Loucy (cell line): ENCODE results near the gene LRCH1.

Experiments used
- H2AFZ ChIP-seq: fragments of 200-600 bp; sonication (generic); 2 replicates; pipeline ENCODE4 v1.6.0; 2016; ENCODE audit warnings: antibody characterized with exemption, mild to moderate bottlenecking, low read length, moderate library complexity
- H3F3A ChIP-seq: fragments of 200-600 bp; 2 replicates; pipeline ENCODE4 v1.6.0; 2016; ENCODE audit warnings: antibody characterized with exemption, low read depth, mild to moderate bottlenecking
- H3K27me3 ChIP-seq: fragments of 200-600 bp; sonication (generic); 2 replicates; pipeline ENCODE4 v1.6.1; 2014; ENCODE audit warnings: low read length, mild to moderate bottlenecking; ENCODE audit not compliant: insufficient read depth, poor library complexity, severe bottlenecking
- H3K36me3 ChIP-seq: fragments of 200-600 bp; sonication (generic); 2 replicates; pipeline ENCODE4 v1.6.1; 2016; ENCODE audit warnings: low read length; ENCODE audit not compliant: insufficient read depth
- H3K4me1 ChIP-seq: fragments of 200-600 bp; sonication (generic); 2 replicates; pipeline ENCODE4 v1.5.1; 2014; ENCODE audit warnings: low read length, mild to moderate bottlenecking; ENCODE audit not compliant: insufficient read depth, poor library complexity, severe bottlenecking
- H3K4me2 ChIP-seq: fragments of 200-600 bp; sonication (generic); 2 replicates; pipeline ENCODE4 v1.6.0; 2014; ENCODE audit warnings: antibody characterized with exemption, low read length, low read depth, mild to moderate bottlenecking; ENCODE audit not compliant: poor library complexity, severe bottlenecking
- H3K4me3 ChIP-seq: fragments of 200-600 bp; sonication (generic); 2 replicates; pipeline ENCODE4 v1.5.1; 2014; ENCODE audit warnings: low read length, mild to moderate bottlenecking, mixed read lengths; ENCODE audit not compliant: poor library complexity, severe bottlenecking
- H3K79me2 ChIP-seq: fragments of 200-600 bp; sonication (generic); 2 replicates; pipeline ENCODE4 v1.6.1; 2014; ENCODE audit warnings: low read length; ENCODE audit not compliant: insufficient read depth
- H3K9ac ChIP-seq: fragments of 200-600 bp; sonication (generic); 2 replicates; pipeline ENCODE4 v1.6.0; 2014; ENCODE audit warnings: mild to moderate bottlenecking, low read depth, low read length, moderate library complexity; ENCODE audit not compliant: poor library complexity, severe bottlenecking
- H3K9me2 ChIP-seq: fragments of 200-600 bp; sonication (generic); replicated peaks from 2 replicates; pipeline ENCODE4 v1.6.1; 2016; ENCODE audit warnings: low read depth, low read length, mixed read lengths
- H3K9me3 ChIP-seq: fragments of 200-600 bp; sonication (generic); 2 replicates; pipeline ENCODE4 v1.6.1; 2014; ENCODE audit warnings: mild to moderate bottlenecking, antibody characterized with exemption, low read length, low read depth; ENCODE audit not compliant: insufficient read depth
- H4K20me1 ChIP-seq: fragments of 200-600 bp; sonication (generic); 2 replicates; pipeline ENCODE4 v1.6.0; 2014; ENCODE audit warnings: antibody characterized with exemption, low read length, mild to moderate bottlenecking; ENCODE audit not compliant: insufficient read depth, poor library complexity, severe bottlenecking
- EZH2phosphoT487 ChIP-seq: fragments of 200-600 bp; IDR thresholded peaks from 2 replicates; pipeline ENCODE4 v1.6.1; 2018; ENCODE audit warnings: antibody characterized with exemption, mild to moderate bottlenecking, moderate library complexity, borderline replicate concordance
- TF ChIP-seq, protein P1 (sequence below): fragments of 200-600 bp; sonication (generic); conservative IDR thresholded peaks from 2 replicates; pipeline ENCODE4 v1.5.1; 2014; ENCODE audit warnings: mild to moderate bottlenecking, antibody characterized with exemption, low read length

LRCH1 gene

DNA sequence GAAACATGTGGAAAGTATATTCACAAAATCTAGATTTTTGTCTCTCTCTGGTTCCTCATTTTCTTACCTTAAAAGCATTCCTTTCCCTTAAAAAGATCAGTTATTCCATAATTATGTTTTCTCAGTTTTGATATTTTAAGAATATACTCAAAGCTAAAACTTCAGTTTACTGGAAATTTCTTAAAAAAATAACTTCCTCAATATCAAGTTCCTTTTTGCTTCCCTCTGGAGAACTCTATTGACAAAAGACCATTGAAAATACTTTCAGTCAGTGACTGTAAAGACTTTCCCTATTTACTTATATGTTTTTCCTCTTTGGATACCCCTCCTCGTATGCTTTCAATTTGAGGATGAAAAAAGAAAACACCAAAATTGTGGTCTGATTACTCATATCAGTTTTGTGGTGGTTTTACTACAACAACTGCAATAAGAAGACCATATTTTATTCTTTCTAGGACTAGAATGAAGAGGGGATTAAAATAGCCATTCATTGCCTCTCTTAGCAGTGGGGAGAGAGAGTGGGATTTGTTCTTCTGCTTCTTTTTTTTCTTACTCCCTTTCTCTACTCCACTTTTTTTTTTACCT is 130.8 kb downstream of the LRCH1 start:
- no peak overlapping the region for H2AFZ ChIP-seq
- no peaks in the 10 kb centered on the region for H3K27me3 ChIP-seq
- no peak overlapping the region for H3K9ac ChIP-seq
- H3K9me3 ChIP-seq, result no peaks in the 10 kb centered on the region
- no peaks in the 10 kb centered on the region for H3K9me2 ChIP-seq
- no peaks in the 10 kb centered on the region for H3F3A ChIP-seq
- H4K20me1 ChIP-seq, result peaks cover 5% of the 10 kb centered on the region
- TF ChIP-seq, protein P1, sequence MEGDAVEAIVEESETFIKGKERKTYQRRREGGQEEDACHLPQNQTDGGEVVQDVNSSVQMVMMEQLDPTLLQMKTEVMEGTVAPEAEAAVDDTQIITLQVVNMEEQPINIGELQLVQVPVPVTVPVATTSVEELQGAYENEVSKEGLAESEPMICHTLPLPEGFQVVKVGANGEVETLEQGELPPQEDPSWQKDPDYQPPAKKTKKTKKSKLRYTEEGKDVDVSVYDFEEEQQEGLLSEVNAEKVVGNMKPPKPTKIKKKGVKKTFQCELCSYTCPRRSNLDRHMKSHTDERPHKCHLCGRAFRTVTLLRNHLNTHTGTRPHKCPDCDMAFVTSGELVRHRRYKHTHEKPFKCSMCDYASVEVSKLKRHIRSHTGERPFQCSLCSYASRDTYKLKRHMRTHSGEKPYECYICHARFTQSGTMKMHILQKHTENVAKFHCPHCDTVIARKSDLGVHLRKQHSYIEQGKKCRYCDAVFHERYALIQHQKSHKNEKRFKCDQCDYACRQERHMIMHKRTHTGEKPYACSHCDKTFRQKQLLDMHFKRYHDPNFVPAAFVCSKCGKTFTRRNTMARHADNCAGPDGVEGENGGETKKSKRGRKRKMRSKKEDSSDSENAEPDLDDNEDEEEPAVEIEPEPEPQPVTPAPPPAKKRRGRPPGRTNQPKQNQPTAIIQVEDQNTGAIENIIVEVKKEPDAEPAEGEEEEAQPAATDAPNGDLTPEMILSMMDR, result no peak
- H3K4me2 ChIP-seq, result no peak overlapping the region
- peaks cover 12% of the 10 kb centered on the region for H3K4me1 ChIP-seq
- peaks cover 30% of the 10 kb centered on the region; the same call in 1 of the 2 replicates for H3K36me3 ChIP-seq
- H3K79me2 ChIP-seq, result peaks cover 25% of the 10 kb centered on the region
- H3K4me3 ChIP-seq, result no peak overlapping the region

DNA sequence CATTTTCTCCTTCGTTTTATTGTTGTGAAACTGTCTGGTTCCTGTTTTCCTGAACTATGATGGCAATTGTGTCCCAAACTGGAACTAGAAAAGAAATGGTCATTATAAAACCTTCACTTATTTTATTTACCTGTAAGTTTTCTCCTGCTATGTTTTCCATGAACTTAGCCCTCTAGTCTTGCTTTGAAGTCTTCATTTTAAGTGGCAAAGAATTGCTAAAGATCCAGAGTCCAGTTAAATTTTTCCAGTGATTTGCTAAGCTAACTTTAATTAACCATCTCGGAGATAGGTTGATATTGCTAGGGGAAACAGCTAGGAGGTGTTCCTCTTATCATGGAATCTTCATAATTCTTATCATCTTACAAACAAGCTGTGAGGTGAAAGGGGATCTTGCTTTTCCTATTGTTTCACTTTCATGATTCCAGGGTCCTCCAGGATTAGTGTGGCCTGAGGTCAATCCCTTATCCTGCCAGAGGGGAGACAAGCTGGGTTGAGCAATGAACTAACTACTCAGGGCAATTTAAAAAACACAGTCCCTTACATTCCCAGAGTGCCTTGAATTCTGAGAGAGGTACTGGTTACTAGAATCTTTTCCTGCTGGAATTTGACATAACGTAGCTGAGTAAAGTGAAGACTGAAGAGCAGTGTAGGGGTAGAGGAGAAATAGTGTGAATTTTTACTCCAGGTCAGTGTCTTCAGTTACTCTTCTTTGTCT is 131.5 kb downstream of the LRCH1 start:
- TF ChIP-seq EZH2phosphoT487, result no peak
- TF ChIP-seq, protein P1, result no peak
- Histone ChIP-seq H3K9me3 (no peaks in the 10 kb centered on the region), H3K4me1 (peaks cover 12% of the 10 kb centered on the region), H3K9ac (no peak overlapping the region), H3K4me3 (no peak overlapping the region), H3K4me2 (no peak overlapping the region), H3K79me2 (peaks cover 23% of the 10 kb centered on the region), H2AFZ (no peak overlapping the region), H3K36me3 (peaks cover 35% of the 10 kb centered on the region; the same call in 1 of the 2 replicates), H3F3A (no peaks in the 10 kb centered on the region), H3K27me3 (no peaks in the 10 kb centered on the region), H3K9me2 (no peaks in the 10 kb centered on the region), H4K20me1 (peaks cover 8% of the 10 kb centered on the region)

- no peaks in the 10 kb centered on the region for H3K9me2 ChIP-seq
- H3K36me3 ChIP-seq, result peaks cover 40% of the 10 kb centered on the region; the same call in 1 of the 2 replicates
- no peaks in the 10 kb centered on the region for H3F3A ChIP-seq
- H3K4me2 ChIP-seq, result no peak overlapping the region
- no peak overlapping the region for H3K9ac ChIP-seq
- H3K9me3 ChIP-seq, result no peaks in the 10 kb centered on the region
- H3K4me3 ChIP-seq, result no peak overlapping the region
- no peaks in the 10 kb centered on the region for H3K27me3 ChIP-seq
- no peak overlapping the region for H2AFZ ChIP-seq
- peaks cover 12% of the 10 kb centered on the region for H3K4me1 ChIP-seq
- peaks cover 16% of the 10 kb centered on the region for H3K79me2 ChIP-seq
- TF ChIP-seq, protein P1, result no peak
- TF ChIP-seq EZH2phosphoT487, result no peak
- peaks cover 8% of the 10 kb centered on the region for H4K20me1 ChIP-seq
These were observed 132.2 kb downstream of the LRCH1 start for GRCh38 chr13:46685006-46685730.
